ENCODE data around the gene GRID1. TPM values are rescaled to one million over a fixed set of nuclear protein-coding genes. Genes with fewer than 3 reads are reported as not detected.

Gene GRID1
- total RNA-seq, 4 donors from 2014 or later: 0.03 to 2.7 (median 0.49) TPM

DNA sequence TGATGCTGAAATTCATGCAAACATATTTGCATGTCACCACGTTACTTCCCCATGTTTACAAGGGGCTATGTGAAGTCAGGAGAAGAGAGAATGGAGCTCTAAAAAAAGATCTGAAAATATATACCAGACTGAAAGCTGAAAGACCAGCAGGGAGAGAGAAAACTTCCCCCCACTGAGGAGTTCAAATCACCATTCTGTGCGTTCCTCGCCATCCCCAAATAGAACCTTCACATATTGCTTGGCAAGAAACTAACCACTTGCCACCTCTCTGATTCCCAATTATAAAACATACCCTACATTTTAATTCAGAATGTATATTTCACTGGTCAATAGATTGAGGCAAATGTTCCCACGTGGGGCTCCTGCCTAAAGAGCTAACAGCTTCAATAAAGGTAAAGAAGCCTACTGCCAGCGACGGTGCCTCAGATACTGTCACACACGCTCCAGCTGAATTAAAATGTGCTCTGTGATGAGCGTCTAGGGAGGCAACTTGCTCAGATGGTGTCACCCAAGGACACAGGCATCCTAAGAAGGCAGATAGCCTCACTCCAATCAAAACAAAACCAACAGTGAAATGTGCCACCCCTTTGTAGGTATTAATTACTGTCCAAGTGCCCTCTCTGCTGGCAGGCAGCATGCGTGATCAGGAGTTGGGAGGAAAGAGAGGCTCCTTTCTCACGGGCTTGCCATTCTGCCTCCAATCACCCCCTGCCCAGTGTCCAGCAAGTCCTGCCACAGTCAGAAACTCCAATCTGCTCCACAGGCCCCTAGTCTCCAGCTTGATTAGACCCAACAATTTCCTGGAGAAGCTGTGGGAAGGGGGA lies 298.2 kb downstream of the GRID1 start:
- TF ChIP-seq, protein P1, sequence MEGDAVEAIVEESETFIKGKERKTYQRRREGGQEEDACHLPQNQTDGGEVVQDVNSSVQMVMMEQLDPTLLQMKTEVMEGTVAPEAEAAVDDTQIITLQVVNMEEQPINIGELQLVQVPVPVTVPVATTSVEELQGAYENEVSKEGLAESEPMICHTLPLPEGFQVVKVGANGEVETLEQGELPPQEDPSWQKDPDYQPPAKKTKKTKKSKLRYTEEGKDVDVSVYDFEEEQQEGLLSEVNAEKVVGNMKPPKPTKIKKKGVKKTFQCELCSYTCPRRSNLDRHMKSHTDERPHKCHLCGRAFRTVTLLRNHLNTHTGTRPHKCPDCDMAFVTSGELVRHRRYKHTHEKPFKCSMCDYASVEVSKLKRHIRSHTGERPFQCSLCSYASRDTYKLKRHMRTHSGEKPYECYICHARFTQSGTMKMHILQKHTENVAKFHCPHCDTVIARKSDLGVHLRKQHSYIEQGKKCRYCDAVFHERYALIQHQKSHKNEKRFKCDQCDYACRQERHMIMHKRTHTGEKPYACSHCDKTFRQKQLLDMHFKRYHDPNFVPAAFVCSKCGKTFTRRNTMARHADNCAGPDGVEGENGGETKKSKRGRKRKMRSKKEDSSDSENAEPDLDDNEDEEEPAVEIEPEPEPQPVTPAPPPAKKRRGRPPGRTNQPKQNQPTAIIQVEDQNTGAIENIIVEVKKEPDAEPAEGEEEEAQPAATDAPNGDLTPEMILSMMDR (IDR thresholded peaks at IDR 0.05): no peak
- no peak for TF ChIP-seq POLR2A (IDR thresholded peaks at IDR 0.05)
- H3K4me1 ChIP-seq: no peaks in the 10 kb centered on the region
- H3K27ac ChIP-seq: no peak overlapping the region
- H3K4me3 ChIP-seq: no peak overlapping the region
- WGBS, 2 donors: 78 to 86% methylated on average over 9 to 10 of the region's 10 CpGs
- intact Hi-C loops (cut with DNase I): no loop called here
- no peaks in the 10 kb centered on the region for H3K27me3 ChIP-seq
- H3K36me3 ChIP-seq: no peaks in the 10 kb centered on the region
- H3K9me3 ChIP-seq: no peaks in the 10 kb centered on the region
- no peak for DNase-seq

DNA sequence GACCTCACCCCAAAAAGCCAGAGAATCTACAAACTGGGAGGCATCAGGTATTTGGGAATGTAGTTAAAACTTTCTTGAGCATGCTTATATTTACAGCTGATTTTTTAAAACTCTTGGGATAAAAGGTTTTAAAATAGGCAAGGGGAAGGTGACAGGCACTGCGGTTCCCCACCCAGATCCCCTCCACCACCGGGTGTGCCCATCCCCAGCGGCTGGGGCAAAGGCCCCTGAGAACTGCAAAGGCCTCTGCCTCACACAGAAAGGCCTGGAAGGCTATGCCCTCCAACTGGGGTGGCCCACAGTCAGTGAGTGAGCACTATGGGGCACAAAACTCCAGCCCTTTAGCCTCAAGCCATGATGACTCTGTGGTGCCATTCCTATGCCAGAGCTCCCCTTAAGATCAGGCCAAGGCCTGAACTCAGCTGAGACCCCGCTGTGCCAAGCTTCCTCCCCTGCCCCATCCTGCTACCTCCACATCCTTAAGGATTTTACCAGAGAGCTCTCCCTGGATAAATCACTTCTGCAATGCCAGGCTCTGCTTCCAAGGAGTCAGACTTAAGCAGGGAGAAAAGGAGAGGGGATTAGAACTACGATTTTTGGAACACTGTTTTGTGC lies 299.1 kb downstream of the GRID1 start:
- TF ChIP-seq POLR2A (IDR thresholded peaks at IDR 0.05): no peak
- TF ChIP-seq, protein P1 (IDR thresholded peaks at IDR 0.05): no peak
- H3K4me3 ChIP-seq: no peak overlapping the region
- whole genome bisulfite sequencing, 2 donors: 62 to 80% methylated on average over 3 to 4 of the region's 5 CpGs
- DNase-seq: no peak
- H3K36me3 ChIP-seq: no peaks in the 10 kb centered on the region
- intact Hi-C loops (cut with DNase I): no loop called here
- no peaks in the 10 kb centered on the region for H3K27me3 ChIP-seq
- H3K27ac ChIP-seq: no peak overlapping the region
- H3K9me3 ChIP-seq: no peaks in the 10 kb centered on the region
- no peaks in the 10 kb centered on the region for H3K4me1 ChIP-seq

GRCh38 chr10:86066696-86067095 lies 299.9 kb downstream of the GRID1 start:
- 97% methylated on average over 6 of the region's 8 CpGs; no CpG with 5 or more reads in 1 of the 2 donors for WGBS, 2 donors
- H3K4me1 ChIP-seq: no peaks in the 10 kb centered on the region
- no peak overlapping the region for H3K27ac ChIP-seq
- DNase-seq: no peak
- no peaks in the 10 kb centered on the region for H3K27me3 ChIP-seq
- intact Hi-C loops (cut with DNase I): no loop called here
- H3K9me3 ChIP-seq: no peaks in the 10 kb centered on the region
- no peaks in the 10 kb centered on the region for H3K36me3 ChIP-seq
- no peak overlapping the region for H3K4me3 ChIP-seq
- TF ChIP-seq POLR2A (IDR thresholded peaks at IDR 0.05): no peak
- TF ChIP-seq, protein P1 (IDR thresholded peaks at IDR 0.05): no peak

- Histone ChIP-seq H3K27me3 (no peaks in the 10 kb centered on the region), H3K36me3 (no peaks in the 10 kb centered on the region), H3K4me1 (no peaks in the 10 kb centered on the region), H3K9me3 (no peaks in the 10 kb centered on the region), H3K4me3 (no peak overlapping the region), H3K27ac (no peak overlapping the region)
- TF ChIP-seq, protein P1 (IDR thresholded peaks at IDR 0.05): no peak
- no peak for TF ChIP-seq POLR2A (IDR thresholded peaks at IDR 0.05)
- intact Hi-C loops (cut with DNase I): no loop called here
- 69 to 74% methylated on average over 6 of the region's 6 CpGs for WGBS, 2 donors
- no peak for DNase-seq
Measured at GRCh38 chr10:86065711-86066251, 300.8 kb downstream of the GRID1 start.

All from esophagus squamous epithelium (tissue), 5 donors.